ENCODE data around the gene USP27X. TPM values are rescaled to one million over a fixed set of nuclear protein-coding genes. Genes with fewer than 3 reads are reported as not detected.
A peak's percentile ranks its signal among the peaks of the same experiment; 100 is the strongest.

Gene USP27X
- total and polyA plus RNA-seq, 2 donors (not counting 1 experiment from before 2014, with no cell fraction given), result 2.6 to 3.0 TPM

DNA sequence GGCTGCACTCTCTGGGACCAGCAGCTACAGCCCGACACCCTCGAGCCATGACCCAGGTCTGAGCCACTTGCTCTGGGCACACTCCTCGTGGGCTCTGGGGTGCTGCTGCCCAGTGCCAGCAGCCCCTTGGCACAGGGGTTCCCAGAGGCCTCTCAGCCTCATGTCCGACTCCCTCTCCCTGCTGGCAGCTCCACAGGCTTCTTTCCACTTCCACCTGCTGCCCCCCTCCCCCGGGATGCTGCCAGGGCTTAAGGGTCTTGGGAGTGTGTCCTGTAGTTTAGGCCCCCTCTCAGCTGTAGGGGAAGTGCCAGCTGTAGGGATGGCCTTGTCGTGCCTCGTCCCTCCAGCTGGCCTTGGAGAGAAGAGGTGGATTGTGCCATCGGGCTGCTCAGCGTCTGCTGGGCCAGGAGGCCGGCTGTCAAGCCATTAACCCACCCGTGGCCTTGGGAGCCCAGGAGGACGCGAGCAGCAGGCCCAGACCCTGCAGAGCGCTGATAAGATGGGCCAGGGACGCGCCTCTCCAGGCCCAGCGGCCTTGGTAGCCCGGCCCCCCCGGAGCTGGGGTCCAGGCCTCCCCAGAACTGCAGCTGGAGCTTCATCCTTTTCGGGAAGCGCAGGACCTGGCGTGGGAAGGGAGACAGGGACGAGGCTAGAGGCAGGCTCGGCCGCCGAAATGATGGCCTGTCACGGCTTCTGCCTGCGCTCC, 1.0 kb upstream of the USP27X start:
- H3K4me3 ChIP-seq (replicated peaks in 1 of 4; ENCODE audit: control extremely low read depth in 1 of 4, insufficient read depth in 1 of 4, low read depth in 3 of 4, low read length in 4 of 4), result peak overlapping the region; percentile 40 to 59 (median 53)
- no peaks in the 10 kb centered on the region for H3K36me3 ChIP-seq (ENCODE audit: control insufficient read depth, insufficient read depth, low read length)
- no peaks in the 10 kb centered on the region for H3K9me3 ChIP-seq (ENCODE audit: control insufficient read depth, insufficient read depth, low read depth, low read length)
- H3K27me3 ChIP-seq (ENCODE audit: control insufficient read depth, insufficient read depth, low read length), result no peaks in the 10 kb centered on the region
- peak overlapping the region; percentile 51 for H3K4me2 ChIP-seq (ENCODE audit: extremely low read depth, insufficient read depth, low read length)
- H3K79me2 ChIP-seq (ENCODE audit: control insufficient read depth, insufficient read depth, low read length), result no peaks in the 10 kb centered on the region
- H3K9ac ChIP-seq (ENCODE audit: insufficient read depth, low read length), result peak overlapping the region; percentile 65
- H3K4me1 ChIP-seq (ENCODE audit: control insufficient read depth, extremely low read depth, insufficient read depth, low read length), result no peaks in the 10 kb centered on the region
- H2AFZ ChIP-seq (ENCODE audit: low read length), result peak overlapping the region; percentile 70
- TF ChIP-seq, protein P1, sequence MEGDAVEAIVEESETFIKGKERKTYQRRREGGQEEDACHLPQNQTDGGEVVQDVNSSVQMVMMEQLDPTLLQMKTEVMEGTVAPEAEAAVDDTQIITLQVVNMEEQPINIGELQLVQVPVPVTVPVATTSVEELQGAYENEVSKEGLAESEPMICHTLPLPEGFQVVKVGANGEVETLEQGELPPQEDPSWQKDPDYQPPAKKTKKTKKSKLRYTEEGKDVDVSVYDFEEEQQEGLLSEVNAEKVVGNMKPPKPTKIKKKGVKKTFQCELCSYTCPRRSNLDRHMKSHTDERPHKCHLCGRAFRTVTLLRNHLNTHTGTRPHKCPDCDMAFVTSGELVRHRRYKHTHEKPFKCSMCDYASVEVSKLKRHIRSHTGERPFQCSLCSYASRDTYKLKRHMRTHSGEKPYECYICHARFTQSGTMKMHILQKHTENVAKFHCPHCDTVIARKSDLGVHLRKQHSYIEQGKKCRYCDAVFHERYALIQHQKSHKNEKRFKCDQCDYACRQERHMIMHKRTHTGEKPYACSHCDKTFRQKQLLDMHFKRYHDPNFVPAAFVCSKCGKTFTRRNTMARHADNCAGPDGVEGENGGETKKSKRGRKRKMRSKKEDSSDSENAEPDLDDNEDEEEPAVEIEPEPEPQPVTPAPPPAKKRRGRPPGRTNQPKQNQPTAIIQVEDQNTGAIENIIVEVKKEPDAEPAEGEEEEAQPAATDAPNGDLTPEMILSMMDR (conservative IDR thresholded peaks at IDR 0.05 in 1 of 2, IDR thresholded peaks at IDR 0.05 in 1 of 2; ENCODE audit: low read depth in 1 of 2, low read length in 2 of 2), result no peak
- no peak for TF ChIP-seq EZH2 (IDR thresholded peaks at IDR 0.05; ENCODE audit: low read length, missing control alignments)
- no peaks in the 10 kb centered on the region for H4K20me1 ChIP-seq (ENCODE audit: control insufficient read depth, extremely low read depth, insufficient read depth, low read length)
- DNase-seq (ENCODE audit: low read depth in 2 of 2), result no peak
- H3K27ac ChIP-seq (ENCODE audit: insufficient read depth, low read length), result peak overlapping the region; percentile 51

DNA sequence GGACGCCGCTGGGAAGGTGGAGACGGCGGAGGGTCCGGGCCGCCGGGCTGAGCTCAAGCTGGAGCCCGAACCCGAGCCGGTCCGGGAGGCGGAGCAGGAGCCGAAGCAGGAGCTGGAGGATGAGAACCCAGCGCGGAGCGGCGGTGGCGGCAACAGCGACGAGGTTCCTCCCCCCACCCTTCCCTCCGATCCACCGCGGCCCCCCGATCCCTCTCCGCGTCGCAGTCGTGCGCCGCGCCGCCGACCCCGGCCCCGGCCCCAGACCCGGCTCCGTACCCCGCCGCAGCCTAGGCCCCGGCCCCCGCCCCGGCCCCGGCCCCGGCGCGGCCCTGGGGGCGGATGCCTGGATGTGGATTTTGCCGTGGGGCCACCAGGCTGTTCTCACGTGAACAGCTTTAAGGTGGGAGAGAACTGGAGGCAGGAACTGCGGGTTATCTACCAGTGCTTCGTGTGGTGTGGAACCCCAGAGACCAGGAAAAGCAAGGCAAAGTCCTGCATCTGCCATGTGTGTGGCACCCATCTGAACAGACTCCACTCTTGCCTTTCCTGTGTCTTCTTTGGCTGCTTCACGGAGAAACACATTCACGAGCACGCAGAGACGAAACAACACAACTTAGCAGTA, 483 bp downstream of the USP27X start:
- Histone ChIP-seq H4K20me1 (ENCODE audit: control insufficient read depth, extremely low read depth, insufficient read depth, low read length) (no peaks in the 10 kb centered on the region), H3K4me2 (ENCODE audit: extremely low read depth, insufficient read depth, low read length) (peak overlapping the region; percentile 82), H3K27me3 (ENCODE audit: control insufficient read depth, insufficient read depth, low read length) (no peaks in the 10 kb centered on the region), H2AFZ (ENCODE audit: low read length) (peak overlapping the region; percentile 77), H3K4me3 (replicated peaks in 1 of 4; ENCODE audit: control extremely low read depth in 1 of 4, insufficient read depth in 1 of 4, low read depth in 3 of 4, low read length in 4 of 4) (peak overlapping the region; percentile 40 to 70 (median 56)), H3K27ac (ENCODE audit: insufficient read depth, low read length) (peak overlapping the region; percentile 51), H3K79me2 (ENCODE audit: control insufficient read depth, insufficient read depth, low read length) (no peaks in the 10 kb centered on the region), H3K4me1 (ENCODE audit: control insufficient read depth, extremely low read depth, insufficient read depth, low read length) (no peaks in the 10 kb centered on the region), H3K36me3 (ENCODE audit: control insufficient read depth, insufficient read depth, low read length) (no peaks in the 10 kb centered on the region), H3K9me3 (ENCODE audit: control insufficient read depth, insufficient read depth, low read depth, low read length) (no peaks in the 10 kb centered on the region), H3K9ac (ENCODE audit: insufficient read depth, low read length) (peak overlapping the region; percentile 30)
- TF ChIP-seq, protein P1 (conservative IDR thresholded peaks at IDR 0.05 in 1 of 2, IDR thresholded peaks at IDR 0.05 in 1 of 2; ENCODE audit: low read depth in 1 of 2, low read length in 2 of 2), result no peak
- TF ChIP-seq EZH2 (IDR thresholded peaks at IDR 0.05; ENCODE audit: low read length, missing control alignments), result no peak
- DNase-seq (ENCODE audit: low read depth in 2 of 2), result peak in 1 of 2 donors; percentile 1

DNA sequence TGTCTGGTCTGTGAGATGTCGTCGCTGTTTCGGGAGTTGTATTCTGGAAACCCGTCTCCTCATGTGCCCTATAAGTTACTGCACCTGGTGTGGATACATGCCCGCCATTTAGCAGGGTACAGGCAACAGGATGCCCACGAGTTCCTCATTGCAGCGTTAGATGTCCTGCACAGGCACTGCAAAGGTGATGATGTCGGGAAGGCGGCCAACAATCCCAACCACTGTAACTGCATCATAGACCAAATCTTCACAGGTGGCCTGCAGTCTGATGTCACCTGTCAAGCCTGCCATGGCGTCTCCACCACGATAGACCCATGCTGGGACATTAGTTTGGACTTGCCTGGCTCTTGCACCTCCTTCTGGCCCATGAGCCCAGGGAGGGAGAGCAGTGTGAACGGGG, 1.4 kb downstream of the USP27X start:
- no peak for DNase-seq (ENCODE audit: low read depth in 2 of 2)
- Histone ChIP-seq H3K9ac (ENCODE audit: insufficient read depth, low read length) (no peak overlapping the region), H3K4me2 (ENCODE audit: extremely low read depth, insufficient read depth, low read length) (no peak overlapping the region), H3K27ac (ENCODE audit: insufficient read depth, low read length) (no peak overlapping the region), H3K9me3 (ENCODE audit: control insufficient read depth, insufficient read depth, low read depth, low read length) (no peaks in the 10 kb centered on the region), H4K20me1 (ENCODE audit: control insufficient read depth, extremely low read depth, insufficient read depth, low read length) (no peaks in the 10 kb centered on the region), H3K4me1 (ENCODE audit: control insufficient read depth, extremely low read depth, insufficient read depth, low read length) (no peaks in the 10 kb centered on the region), H3K36me3 (ENCODE audit: control insufficient read depth, insufficient read depth, low read length) (no peaks in the 10 kb centered on the region), H3K27me3 (ENCODE audit: control insufficient read depth, insufficient read depth, low read length) (no peaks in the 10 kb centered on the region), H2AFZ (ENCODE audit: low read length) (no peak overlapping the region), H3K4me3 (replicated peaks in 1 of 4; ENCODE audit: control extremely low read depth in 1 of 4, insufficient read depth in 1 of 4, low read depth in 3 of 4, low read length in 4 of 4) (no peak overlapping the region), H3K79me2 (ENCODE audit: control insufficient read depth, insufficient read depth, low read length) (no peaks in the 10 kb centered on the region)
- no peak for TF ChIP-seq EZH2 (IDR thresholded peaks at IDR 0.05; ENCODE audit: low read length, missing control alignments)
- TF ChIP-seq, protein P1 (conservative IDR thresholded peaks at IDR 0.05 in 1 of 2, IDR thresholded peaks at IDR 0.05 in 1 of 2; ENCODE audit: low read depth in 1 of 2, low read length in 2 of 2), result no peak
